Retina (tissue), 1 donor: ENCODE results near the gene PHYHD1.

Experiments used
- DNase-seq: peaks from one replicate; pipeline ENCODE4 v3.0.0-alpha.2; 2016

Gene PHYHD1

GRCh38 chr9:128986671-128987070 lies 65.9 kb downstream of the PHYHD1 start:
- DNase-seq, result no peak

- no peak for DNase-seq
Measured at GRCh38 chr9:128987805-128988204, 67.0 kb downstream of the PHYHD1 start.
